ENCODE data around the gene ICE1.
"Not testable (repeated sequence)": the region's sequence is repeated elsewhere in the genome, so short reads cannot be mapped to it uniquely, and the experiment has no call there.

Gene ICE1

DNA sequence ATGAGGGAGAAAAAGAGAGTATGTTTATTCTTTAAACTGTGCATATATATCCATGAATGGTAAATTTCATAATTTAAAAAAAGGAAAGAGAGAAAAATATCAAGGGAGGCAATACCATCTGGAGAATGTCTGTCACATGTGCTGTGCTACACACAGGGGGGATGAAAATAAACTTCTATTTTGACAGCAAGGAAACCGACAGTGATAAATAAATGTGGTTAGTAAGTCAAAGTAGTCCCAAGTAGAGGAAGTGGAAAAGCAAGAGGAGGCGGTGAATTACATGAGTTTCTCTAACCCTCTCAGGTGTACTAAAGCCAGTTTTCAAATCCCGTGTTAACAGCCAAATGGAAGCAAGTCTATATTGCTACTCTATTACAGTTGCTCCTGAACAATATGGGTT lies 83.3 kb downstream of the ICE1 start:
- TF ChIP-seq, protein P1, sequence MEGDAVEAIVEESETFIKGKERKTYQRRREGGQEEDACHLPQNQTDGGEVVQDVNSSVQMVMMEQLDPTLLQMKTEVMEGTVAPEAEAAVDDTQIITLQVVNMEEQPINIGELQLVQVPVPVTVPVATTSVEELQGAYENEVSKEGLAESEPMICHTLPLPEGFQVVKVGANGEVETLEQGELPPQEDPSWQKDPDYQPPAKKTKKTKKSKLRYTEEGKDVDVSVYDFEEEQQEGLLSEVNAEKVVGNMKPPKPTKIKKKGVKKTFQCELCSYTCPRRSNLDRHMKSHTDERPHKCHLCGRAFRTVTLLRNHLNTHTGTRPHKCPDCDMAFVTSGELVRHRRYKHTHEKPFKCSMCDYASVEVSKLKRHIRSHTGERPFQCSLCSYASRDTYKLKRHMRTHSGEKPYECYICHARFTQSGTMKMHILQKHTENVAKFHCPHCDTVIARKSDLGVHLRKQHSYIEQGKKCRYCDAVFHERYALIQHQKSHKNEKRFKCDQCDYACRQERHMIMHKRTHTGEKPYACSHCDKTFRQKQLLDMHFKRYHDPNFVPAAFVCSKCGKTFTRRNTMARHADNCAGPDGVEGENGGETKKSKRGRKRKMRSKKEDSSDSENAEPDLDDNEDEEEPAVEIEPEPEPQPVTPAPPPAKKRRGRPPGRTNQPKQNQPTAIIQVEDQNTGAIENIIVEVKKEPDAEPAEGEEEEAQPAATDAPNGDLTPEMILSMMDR (IDR thresholded peaks at IDR 0.05; ENCODE audit: borderline replicate concordance, control extremely low read depth, extremely low read depth, insufficient read depth, missing control alignments), result no peak
- DNase-seq (ENCODE audit: low spot score), result no peak
- in situ Hi-C loops (cut with MboI; ENCODE audit: low sequenced_read_pairs, unreplicated experiment), result no loop called here

DNA sequence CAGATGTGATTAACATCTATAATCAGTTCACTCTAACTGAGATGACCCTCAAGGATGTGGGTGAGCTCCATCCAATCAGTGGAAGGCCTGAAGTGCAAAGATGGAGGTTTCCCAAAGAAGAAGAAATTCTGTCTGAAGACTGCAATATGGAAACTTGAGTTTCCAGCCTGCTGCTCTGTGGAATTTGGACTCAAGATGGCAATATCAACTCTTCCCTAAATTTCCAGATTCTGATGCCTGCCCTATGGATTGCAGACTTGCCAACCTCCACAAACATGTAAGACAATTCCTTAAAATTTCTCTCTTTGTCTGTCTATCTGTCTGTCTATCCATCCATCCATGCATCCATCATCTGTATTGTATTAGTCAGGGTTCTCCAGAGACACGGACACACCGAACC lies 85.9 kb downstream of the ICE1 start:
- in situ Hi-C loops (cut with MboI; ENCODE audit: low sequenced_read_pairs, unreplicated experiment), result no loop called here
- TF ChIP-seq, protein P1 (IDR thresholded peaks at IDR 0.05; ENCODE audit: borderline replicate concordance, control extremely low read depth, extremely low read depth, insufficient read depth, missing control alignments), result no peak
- no peak for DNase-seq (ENCODE audit: low spot score)

DNA sequence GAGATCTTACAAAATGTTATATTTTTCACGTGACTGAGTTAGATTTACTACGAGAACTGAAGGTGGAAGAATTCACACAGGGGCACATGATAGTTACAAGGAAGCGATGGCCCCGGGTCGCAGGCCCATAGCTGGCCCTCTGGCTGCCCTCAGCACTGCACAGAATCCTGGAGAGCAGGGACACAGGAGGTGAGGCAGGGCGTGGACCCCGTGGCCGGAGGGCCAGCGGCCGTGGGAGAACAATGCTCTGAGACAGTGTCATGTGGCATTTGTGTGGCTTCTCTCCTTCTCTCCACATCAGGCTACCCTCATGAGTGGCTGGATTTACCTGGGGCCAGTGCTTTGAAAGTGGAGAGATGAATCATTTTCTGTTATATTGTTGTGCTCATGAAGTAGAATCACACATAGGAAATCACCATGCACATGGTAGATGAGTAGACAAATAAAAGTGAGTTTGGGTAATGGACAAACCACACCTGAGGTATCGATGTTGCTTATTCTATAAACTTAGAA lies 89.5 kb downstream of the ICE1 start:
- TF ChIP-seq, protein P1 (IDR thresholded peaks at IDR 0.05; ENCODE audit: borderline replicate concordance, control extremely low read depth, extremely low read depth, insufficient read depth, missing control alignments), result no peak
- in situ Hi-C loops (cut with MboI; ENCODE audit: low sequenced_read_pairs, unreplicated experiment), result no loop called here
- no peak for DNase-seq (ENCODE audit: low spot score)

DNA sequence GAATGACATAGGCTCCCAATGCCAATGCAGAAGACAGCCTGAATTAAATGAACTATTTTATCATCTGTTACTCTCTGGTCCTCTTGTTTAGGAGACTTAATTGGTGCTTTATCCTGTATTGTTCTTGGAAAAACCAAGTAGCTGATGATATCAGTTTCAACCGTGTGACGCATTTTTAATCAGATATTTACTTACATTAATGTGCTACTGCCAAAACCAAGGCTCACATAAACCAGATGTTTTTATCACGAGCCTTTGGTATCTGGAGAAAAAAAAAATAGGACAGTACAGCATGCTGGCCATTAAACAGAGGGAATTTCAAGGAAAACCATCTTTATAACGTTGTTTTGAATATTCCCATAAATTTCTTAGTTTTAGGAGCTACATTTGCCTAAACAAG lies 90.1 kb downstream of the ICE1 start:
- no peak for DNase-seq (ENCODE audit: low spot score)
- TF ChIP-seq, protein P1 (IDR thresholded peaks at IDR 0.05; ENCODE audit: borderline replicate concordance, control extremely low read depth, extremely low read depth, insufficient read depth, missing control alignments), result no peak
- in situ Hi-C loops (cut with MboI; ENCODE audit: low sequenced_read_pairs, unreplicated experiment), result no loop called here

DNA sequence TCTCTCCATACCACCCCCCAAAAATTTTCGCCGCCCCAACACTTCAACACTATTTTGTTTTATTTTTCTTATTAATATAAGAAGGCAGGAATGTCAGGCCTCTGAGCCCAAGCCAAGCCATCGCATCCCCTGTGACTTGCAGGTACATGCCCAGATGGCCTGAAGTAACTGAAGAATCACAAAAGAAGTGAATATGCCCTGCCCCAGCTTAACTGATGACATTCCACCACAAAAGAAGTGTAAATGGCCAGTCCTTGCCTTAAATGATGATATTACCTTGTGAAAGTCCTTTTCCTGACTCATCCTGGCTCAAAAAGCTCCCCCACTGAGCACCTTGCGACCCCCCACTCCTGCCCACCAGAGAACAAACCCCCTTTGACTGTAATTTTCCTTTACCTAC lies 98.1 kb downstream of the ICE1 start:
- in situ Hi-C loops (cut with MboI; ENCODE audit: low sequenced_read_pairs, unreplicated experiment); DNase-seq (ENCODE audit: low spot score): not testable (repeated sequence)

DNA sequence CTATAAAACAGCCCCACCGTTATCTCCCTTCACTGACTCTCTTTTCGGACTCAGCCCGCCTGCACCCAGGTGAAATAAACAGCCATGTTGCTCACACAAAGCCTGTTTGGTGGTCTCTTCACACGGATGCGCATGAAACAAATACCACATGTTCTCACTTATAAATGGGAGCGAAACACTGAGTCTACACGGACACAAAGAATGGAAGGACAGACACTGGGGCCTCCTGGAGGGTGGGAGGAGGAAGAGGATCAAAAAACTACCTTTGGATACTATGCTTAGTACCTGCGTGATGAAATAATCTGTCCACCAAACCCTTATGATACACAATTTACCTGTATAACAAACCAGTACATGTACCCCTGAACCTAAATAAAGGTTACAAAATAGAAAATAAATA lies 98.6 kb downstream of the ICE1 start:
- TF ChIP-seq, protein P1 (IDR thresholded peaks at IDR 0.05; ENCODE audit: borderline replicate concordance, control extremely low read depth, extremely low read depth, insufficient read depth, missing control alignments), result no peak
- in situ Hi-C loops (cut with MboI; ENCODE audit: low sequenced_read_pairs, unreplicated experiment), result no loop called here
- no peak for DNase-seq (ENCODE audit: low spot score)

DNA sequence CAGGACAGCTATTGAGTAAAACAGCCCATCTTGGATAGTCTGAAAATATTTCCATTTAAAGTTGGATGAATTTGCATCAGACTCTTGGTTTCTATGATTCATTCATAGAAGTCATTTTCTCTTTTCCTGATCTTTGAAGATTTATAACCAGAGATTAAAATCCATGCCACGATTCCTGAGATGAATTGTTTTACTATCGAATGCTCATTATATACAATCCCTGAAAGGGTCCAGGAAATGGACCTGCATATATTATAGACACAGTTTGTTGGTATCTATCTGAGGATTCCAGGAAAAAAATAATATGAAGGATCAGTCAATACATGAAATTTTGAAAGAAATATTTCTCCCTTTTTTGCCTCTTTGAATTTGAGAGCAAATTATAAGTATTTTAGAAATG lies 99.0 kb downstream of the ICE1 start:
- TF ChIP-seq, protein P1 (IDR thresholded peaks at IDR 0.05; ENCODE audit: borderline replicate concordance, control extremely low read depth, extremely low read depth, insufficient read depth, missing control alignments), result no peak
- in situ Hi-C loops (cut with MboI; ENCODE audit: low sequenced_read_pairs, unreplicated experiment), result no loop called here
- DNase-seq (ENCODE audit: low spot score), result no peak
